ENCODE results near the gene CLIP2. TPM values are rescaled to one million over a fixed set of nuclear protein-coding genes. Genes with fewer than 3 reads are reported as not detected.

CLIP2 gene
- total and polyA plus RNA-seq, 2 of the 4 experiments (the other 2 are of a cell fraction) = 18.1 to 20.7 TPM

- TF ChIP-seq RAD21 (IDR thresholded peaks at IDR 0.05; ENCODE audit: low read length) = no peak; the same call in none of the 2 replicates
These were observed 19.4 kb upstream of the CLIP2 start (continued) for GRCh38 chr7:74269757-74270277.

GRCh38 chr7:74271742-74272141, 17.5 kb upstream of the CLIP2 start:
- peak overlapping the region; percentile 61; the same call in 1 of the 2 replicates for H3K56ac ChIP-seq (ENCODE audit: extremely low read depth, insufficient read depth, low read length)
- H3K9ac ChIP-seq (ENCODE audit: low read depth, low read length) = no peak overlapping the region
- H3K4me3 ChIP-seq (ENCODE audit: insufficient read depth, low read depth, low read length) = no peak overlapping the region
- H2BK5ac ChIP-seq (ENCODE audit: low read depth, low read length, poor library complexity, severe bottlenecking) = peak overlapping the region; percentile 95
- DNase-seq (no peak), ATAC-seq (ENCODE audit: low read depth) (no peak)
- H3K4me2 ChIP-seq (ENCODE audit: low read depth, low read length) = no peak overlapping the region
- dilution Hi-C loops (cut with HindIII; ENCODE audit: low sequenced_read_pairs, unreplicated experiment) (no loop called here), intact Hi-C loops (cut with micrococcal nuclease) (no loop called here), in situ Hi-C loops (cut with MboI; ENCODE audit: low sequenced_read_pairs) (no loop called here)
- H3K27me3 ChIP-seq (ENCODE audit: control insufficient read depth, insufficient read depth, low read length) = no peaks in the 10 kb centered on the region
- H4K91ac ChIP-seq (ENCODE audit: insufficient read depth, low read depth, low read length) = peak overlapping the region; percentile 94
- peak overlapping the region; percentile 84 for H3K27ac ChIP-seq (ENCODE audit: insufficient read depth, low read length)
- H4K20me1 ChIP-seq (ENCODE audit: insufficient read depth, low read length) = peaks cover 3% of the 10 kb centered on the region; the same call in 1 of the 2 replicates
- peak overlapping the region; percentile 16 to 92 for H4K8ac ChIP-seq (ENCODE audit: low read depth in 2 of 2, low read length in 2 of 2)
- peak overlapping the region; percentile 73 for H3K18ac ChIP-seq (ENCODE audit: low read depth, low read length)
- ChIA-PET CTCF (no interaction called here), POLR2A (ENCODE audit: unreplicated experiment) (no interaction called here)
- peaks cover 7% of the 10 kb centered on the region for H3K4me1 ChIP-seq (ENCODE audit: control insufficient read depth, insufficient read depth, low read length)
- H3K23ac ChIP-seq (ENCODE audit: low read depth, low read length) = peak overlapping the region; percentile 31; the same call in 1 of the 2 replicates
- peak overlapping the region; percentile 88 for H2AK5ac ChIP-seq (ENCODE audit: low read depth, low read length)
- BruUV-seq (replicated peaks) = no TSS peak
- no CpG with 5 or more reads among the region's 6 CpGs for WGBS, 2 experiments (ENCODE audit: extremely low coverage in 2 of 2, insufficient read length in 1 of 2)
- H3K36me3 ChIP-seq (ENCODE audit: control insufficient read depth, insufficient read depth, low read length) = no peaks in the 10 kb centered on the region
- peak overlapping the region; percentile 96 for H3K4ac ChIP-seq (ENCODE audit: low read depth, low read length)
- H2AK9ac ChIP-seq (replicated peaks; ENCODE audit: low read depth, low read length, poor library complexity) = peak overlapping the region; percentile 60
- H3K14ac ChIP-seq (replicated peaks; ENCODE audit: low read depth, low read length) = peak overlapping the region; percentile 59
- peaks cover 3% of the 10 kb centered on the region; the same call in 1 of the 2 replicates for H3K9me1 ChIP-seq (ENCODE audit: insufficient read depth, low read length)
- H2AFZ ChIP-seq (replicated peaks; ENCODE audit: low read length, poor library complexity) = no peak overlapping the region
- H2BK20ac ChIP-seq (ENCODE audit: low read depth, low read length) = peak overlapping the region; percentile 97
- peak overlapping the region; percentile 99 for H2BK120ac ChIP-seq (ENCODE audit: low read depth, low read length)
- H2BK15ac ChIP-seq (ENCODE audit: low read depth, low read length) = peak overlapping the region; percentile 13; the same call in 2 of the 3 replicates
- H3K79me1 ChIP-seq (ENCODE audit: low read depth in 1 of 2, low read length in 2 of 2) = no peaks in the 10 kb centered on the region; a peak in 1 of 4 replicates
- no peaks in the 10 kb centered on the region for H3K9me3 ChIP-seq (ENCODE audit: control insufficient read depth, insufficient read depth, low read length)
- peak overlapping the region; percentile 78 for H4K5ac ChIP-seq (ENCODE audit: low read depth, low read length)
- TF ChIP-seq CHD1 (IDR thresholded peaks at IDR 0.05; ENCODE audit: low read depth, low read length) = no peak
- TF ChIP-seq SMC3 (IDR thresholded peaks at IDR 0.05; ENCODE audit: low read depth, low read length) = no peak
- TF ChIP-seq BHLHE40 (IDR thresholded peaks at IDR 0.05; ENCODE audit: low read depth, low read length) = no peak
- TF ChIP-seq RCOR1 (IDR thresholded peaks at IDR 0.05; ENCODE audit: insufficient replicate concordance, low read length) = no peak
- no peak for TF ChIP-seq CTCF (conservative IDR thresholded peaks at IDR 0.05; ENCODE audit: low read depth, low read length)
- no peak for TF ChIP-seq POLR2A (IDR thresholded peaks at IDR 0.05; ENCODE audit: low read depth, low read length)
- no peak for TF ChIP-seq RFX5 (IDR thresholded peaks at IDR 0.05; ENCODE audit: low read depth, low read length)
- TF ChIP-seq MXI1 (IDR thresholded peaks at IDR 0.05; ENCODE audit: borderline replicate concordance, low read depth, low read length) = no peak
- no peak for TF ChIP-seq MAFK (IDR thresholded peaks at IDR 0.05; ENCODE audit: low read depth, low read length)
- no peak for TF ChIP-seq NFE2L2 (IDR thresholded peaks at IDR 0.05; ENCODE audit: low read depth, low read length)
- TF ChIP-seq ELK1 (IDR thresholded peaks at IDR 0.05; ENCODE audit: borderline replicate concordance, low read depth, low read length) = no peak
- no peak for TF ChIP-seq RAD21 (IDR thresholded peaks at IDR 0.05; ENCODE audit: low read length)
- no peak for TF ChIP-seq MAZ (IDR thresholded peaks at IDR 0.05; ENCODE audit: borderline replicate concordance, low read depth, low read length)
